ENCODE data around the gene PCSK5. TPM values are rescaled to one million over a fixed set of nuclear protein-coding genes. Genes with fewer than 3 reads are reported as not detected.

Gene PCSK5
- total RNA-seq, 2 experiments from 2014 or later, result 14.4 to 15.2 TPM

- ATAC-seq (ENCODE audit: poor library complexity) (no peak), DNase-seq (no peak)
- no peaks in the 10 kb centered on the region for H3K4me1 ChIP-seq (ENCODE audit: insufficient read depth, low read length)
- no peaks in the 10 kb centered on the region for H3K27me3 ChIP-seq (ENCODE audit: control insufficient read depth in 1 of 2, insufficient read depth in 2 of 2, low read length in 2 of 2)
- no peak overlapping the region for H3K4me3 ChIP-seq (ENCODE audit: low read length)
- H3K9me3 ChIP-seq (ENCODE audit: control insufficient read depth in 1 of 2, insufficient read depth in 1 of 2, low read length in 2 of 2), result no peaks in the 10 kb centered on the region
- intact Hi-C loops (cut with DNase I, micrococcal nuclease), result no loop called here
- no peak overlapping the region for H3K27ac ChIP-seq (ENCODE audit: low read depth in 1 of 2, low read length in 2 of 2)
- H3K27ac Mint-ChIP-seq, result no peak overlapping the region
- H3K4me3 Mint-ChIP-seq, result no peak overlapping the region
- H3K4me1 Mint-ChIP-seq (ENCODE audit: low read depth), result peaks cover 50% of the 10 kb centered on the region
- TF ChIP-seq, protein P1, sequence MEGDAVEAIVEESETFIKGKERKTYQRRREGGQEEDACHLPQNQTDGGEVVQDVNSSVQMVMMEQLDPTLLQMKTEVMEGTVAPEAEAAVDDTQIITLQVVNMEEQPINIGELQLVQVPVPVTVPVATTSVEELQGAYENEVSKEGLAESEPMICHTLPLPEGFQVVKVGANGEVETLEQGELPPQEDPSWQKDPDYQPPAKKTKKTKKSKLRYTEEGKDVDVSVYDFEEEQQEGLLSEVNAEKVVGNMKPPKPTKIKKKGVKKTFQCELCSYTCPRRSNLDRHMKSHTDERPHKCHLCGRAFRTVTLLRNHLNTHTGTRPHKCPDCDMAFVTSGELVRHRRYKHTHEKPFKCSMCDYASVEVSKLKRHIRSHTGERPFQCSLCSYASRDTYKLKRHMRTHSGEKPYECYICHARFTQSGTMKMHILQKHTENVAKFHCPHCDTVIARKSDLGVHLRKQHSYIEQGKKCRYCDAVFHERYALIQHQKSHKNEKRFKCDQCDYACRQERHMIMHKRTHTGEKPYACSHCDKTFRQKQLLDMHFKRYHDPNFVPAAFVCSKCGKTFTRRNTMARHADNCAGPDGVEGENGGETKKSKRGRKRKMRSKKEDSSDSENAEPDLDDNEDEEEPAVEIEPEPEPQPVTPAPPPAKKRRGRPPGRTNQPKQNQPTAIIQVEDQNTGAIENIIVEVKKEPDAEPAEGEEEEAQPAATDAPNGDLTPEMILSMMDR (IDR thresholded peaks at IDR 0.05), result no peak
- H3K27me3 Mint-ChIP-seq, result no peaks in the 10 kb centered on the region
- ChIA-PET CTCF (no interaction called here), POLR2A (interaction anchor here (0.5 kb wide), 1 partner anchor 10 kb away, joined by 3 read pairs; no protein-coding TSS in a partner anchor)
- peaks cover 59% of the 10 kb centered on the region for H3K36me3 Mint-ChIP-seq (ENCODE audit: low read depth)
- H3K9me3 Mint-ChIP-seq, result peaks cover 2% of the 10 kb centered on the region
- H3K36me3 ChIP-seq (ENCODE audit: insufficient read depth, low read length), result no peaks in the 10 kb centered on the region
These were observed 102.2 kb downstream of the PCSK5 start for GRCh38 chr9:75992482-75993206.

DNA sequence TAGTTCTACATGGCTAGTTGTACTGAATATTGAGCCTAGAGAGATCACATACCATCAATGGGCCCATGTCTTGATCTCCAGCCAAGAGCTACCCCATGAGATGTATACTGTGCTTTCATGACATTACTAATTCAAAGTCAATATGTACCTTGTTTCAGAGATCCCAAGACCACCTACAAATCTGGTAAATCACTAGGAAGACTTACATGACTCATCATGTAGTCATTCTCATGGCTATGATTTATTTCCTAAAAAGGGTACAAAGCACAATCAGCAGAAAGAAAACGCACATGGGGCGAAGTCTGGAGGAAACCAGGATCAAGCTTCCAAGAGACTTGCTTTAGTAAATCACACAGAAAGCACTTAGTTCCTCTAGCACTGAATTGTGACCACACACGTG is 103.0 kb downstream of the PCSK5 start:
- Histone ChIP-seq H3K4me3 (ENCODE audit: low read length) (no peak overlapping the region), H3K36me3 (ENCODE audit: insufficient read depth, low read length) (no peaks in the 10 kb centered on the region), H3K9me3 (ENCODE audit: control insufficient read depth in 1 of 2, insufficient read depth in 1 of 2, low read length in 2 of 2) (no peaks in the 10 kb centered on the region), H3K27me3 (ENCODE audit: control insufficient read depth in 1 of 2, insufficient read depth in 2 of 2, low read length in 2 of 2) (no peaks in the 10 kb centered on the region), H3K27ac (ENCODE audit: low read depth in 1 of 2, low read length in 2 of 2) (no peak overlapping the region), H3K4me1 (ENCODE audit: insufficient read depth, low read length) (no peaks in the 10 kb centered on the region)
- CTCF ChIA-PET, result no interaction called here
- ATAC-seq (ENCODE audit: poor library complexity) (no peak), DNase-seq (no peak)
- peaks cover 56% of the 10 kb centered on the region for H3K4me1 Mint-ChIP-seq (ENCODE audit: low read depth)
- H3K4me3 Mint-ChIP-seq, result no peak overlapping the region
- H3K9me3 Mint-ChIP-seq, result peaks cover 2% of the 10 kb centered on the region
- POLR2A ChIA-PET, result no interaction called here
- intact Hi-C loops (cut with DNase I, micrococcal nuclease), result no loop called here
- H3K27ac Mint-ChIP-seq, result no peak overlapping the region
- H3K36me3 Mint-ChIP-seq (ENCODE audit: low read depth), result peaks cover 51% of the 10 kb centered on the region
- TF ChIP-seq, protein P1 (IDR thresholded peaks at IDR 0.05), result no peak
- no peaks in the 10 kb centered on the region for H3K27me3 Mint-ChIP-seq

- Mint-ChIP-seq H3K4me1 (ENCODE audit: low read depth) (peaks cover 48% of the 10 kb centered on the region), H3K27ac (no peak overlapping the region), H3K36me3 (ENCODE audit: low read depth) (peaks cover 36% of the 10 kb centered on the region), H3K9me3 (peaks cover 2% of the 10 kb centered on the region), H3K27me3 (no peaks in the 10 kb centered on the region), H3K4me3 (no peak overlapping the region)
- Histone ChIP-seq H3K9me3 (ENCODE audit: control insufficient read depth in 1 of 2, insufficient read depth in 1 of 2, low read length in 2 of 2) (no peaks in the 10 kb centered on the region), H3K36me3 (ENCODE audit: insufficient read depth, low read length) (no peaks in the 10 kb centered on the region), H3K27me3 (ENCODE audit: control insufficient read depth in 1 of 2, insufficient read depth in 2 of 2, low read length in 2 of 2) (no peaks in the 10 kb centered on the region), H3K4me1 (ENCODE audit: insufficient read depth, low read length) (no peaks in the 10 kb centered on the region), H3K27ac (ENCODE audit: low read depth in 1 of 2, low read length in 2 of 2) (no peak overlapping the region), H3K4me3 (ENCODE audit: low read length) (no peak overlapping the region)
- TF ChIP-seq, protein P1 (IDR thresholded peaks at IDR 0.05), result no peak
- intact Hi-C loops (cut with DNase I, micrococcal nuclease), result no loop called here
- POLR2A ChIA-PET, result no interaction called here
- ATAC-seq (ENCODE audit: poor library complexity) (no peak), DNase-seq (no peak)
- CTCF ChIA-PET, result no interaction called here
These were observed 104.6 kb downstream of the PCSK5 start for GRCh38 chr9:75995066-75995465.

Measured in CD4-positive, alpha-beta T cell (primary cell).